Urothelium cell line (cell line): ENCODE measurements around the gene CDRT4.
"Not testable (repeated sequence)": the region's sequence is repeated elsewhere in the genome, so short reads cannot be mapped to it uniquely, and the experiment has no call there.

ENCODE experiments used
- DNase-seq: peaks from one replicate; pipeline ENCODE4 v3.0.0; 2011; ENCODE audit warnings: low spot score, mixed read lengths
- FAIRE-seq: peaks from 2 replicates; lab custom pipeline; 2011; peaks lifted over from hg19 to GRCh38; lab: Jason Lieb, UNC

CDRT4 gene

GRCh38 chr17:15467592-15467991, at the start of gene CDRT4:
Gene CDRT4, minus strand, starts transcription at chr17:15467621. Its CDS starts 27,383 bp downstream, at chr17:15440238.
- FAIRE-seq, result no peak

GRCh38 chr17:15516150-15516549, 48.7 kb upstream of the CDRT4 start:
- FAIRE-seq (no peak), DNase-seq (no peak)

More at GRCh38 chr17:15467592-15467991, at the start of gene CDRT4:
- no peak for DNase-seq

- DNase-seq, result no peak
- no peak for FAIRE-seq
These were observed 47.0 kb upstream of the CDRT4 start for GRCh38 chr17:15514469-15514868.

- no peak for FAIRE-seq
These were observed 46.5 kb upstream of the CDRT4 start for GRCh38 chr17:15513856-15514459.

GRCh38 chr17:15513058-15513791, 45.8 kb upstream of the CDRT4 start:
- FAIRE-seq, result no peak
- DNase-seq, result no peak

More at GRCh38 chr17:15513856-15514459, 46.5 kb upstream of the CDRT4 start:
- DNase-seq, result no peak

GRCh38 chr17:15512071-15512709, 44.8 kb upstream of the CDRT4 start:
- FAIRE-seq (no peak), DNase-seq (no peak)

- FAIRE-seq, result no peak
- DNase-seq, result no peak
These were observed 43.7 kb upstream of the CDRT4 start for GRCh38 chr17:15511142-15511541.

GRCh38 chr17:15510361-15510760, 42.9 kb upstream of the CDRT4 start:
- FAIRE-seq (no peak), DNase-seq (peak; percentile 34)

GRCh38 chr17:15509095-15509494, 41.7 kb upstream of the CDRT4 start:
- no peak for FAIRE-seq

GRCh38 chr17:15508466-15508865, 41.0 kb upstream of the CDRT4 start:
- no peak for DNase-seq
- no peak for FAIRE-seq

More at GRCh38 chr17:15509095-15509494, 41.7 kb upstream of the CDRT4 start:
- DNase-seq, result no peak

GRCh38 chr17:15507896-15508295, 40.5 kb upstream of the CDRT4 start:
- no peak for DNase-seq
- FAIRE-seq, result no peak

- FAIRE-seq, result no peak
- no peak for DNase-seq
These were observed 39.6 kb upstream of the CDRT4 start for GRCh38 chr17:15507001-15507400.

GRCh38 chr17:15505708-15506107, 38.3 kb upstream of the CDRT4 start:
- DNase-seq, FAIRE-seq: not testable (repeated sequence)

- FAIRE-seq (no peak), DNase-seq (no peak)
These were observed 36.3 kb upstream of the CDRT4 start for GRCh38 chr17:15503731-15504130.

GRCh38 chr17:15502369-15503112, 35.1 kb upstream of the CDRT4 start:
- DNase-seq, result peak; percentile 75
- no peak for FAIRE-seq

- DNase-seq (no peak), FAIRE-seq (no peak)
These were observed 34.4 kb upstream of the CDRT4 start for GRCh38 chr17:15501793-15502192.

GRCh38 chr17:15501282-15501681, 33.9 kb upstream of the CDRT4 start:
- DNase-seq (no peak), FAIRE-seq (no peak)

GRCh38 chr17:15498107-15498506, 30.7 kb upstream of the CDRT4 start:
- DNase-seq (no peak), FAIRE-seq (no peak)

- no peak for DNase-seq
These were observed 29.6 kb upstream of the CDRT4 start for GRCh38 chr17:15496735-15497670.

GRCh38 chr17:15494821-15495220, 27.4 kb upstream of the CDRT4 start:
- DNase-seq (no peak), FAIRE-seq (no peak)

More at GRCh38 chr17:15496735-15497670, 29.6 kb upstream of the CDRT4 start:
- FAIRE-seq, result no peak
